G401 (cell line): ENCODE results near the gene WDR5. TPM values are rescaled to one million over a fixed set of nuclear protein-coding genes. Genes with fewer than 3 reads are reported as not detected.

Experiments used
- DNase-seq: peaks from one replicate; pipeline ENCODE4 v3.0.0-alpha.2; 2015; ENCODE audit warnings: low spot score
- in situ Hi-C: cut with HindIII; loops from 2 replicates; pipeline ENCODE4 v1.10.0; 2016; ENCODE audit warnings: low sequenced_read_pairs, mixed read lengths
- total RNA-seq: library from RNA; depleted of rRNA; stranded (reverse); fragments of >200 nt; shearing (Covaris generic); gene quantifications from 2 replicates; pipeline ENCODE4 v1.2.3, GENCODE V29; 2014

Gene WDR5
- total RNA-seq, 1 experiment from 2014 or later, result 42.5 TPM

DNA sequence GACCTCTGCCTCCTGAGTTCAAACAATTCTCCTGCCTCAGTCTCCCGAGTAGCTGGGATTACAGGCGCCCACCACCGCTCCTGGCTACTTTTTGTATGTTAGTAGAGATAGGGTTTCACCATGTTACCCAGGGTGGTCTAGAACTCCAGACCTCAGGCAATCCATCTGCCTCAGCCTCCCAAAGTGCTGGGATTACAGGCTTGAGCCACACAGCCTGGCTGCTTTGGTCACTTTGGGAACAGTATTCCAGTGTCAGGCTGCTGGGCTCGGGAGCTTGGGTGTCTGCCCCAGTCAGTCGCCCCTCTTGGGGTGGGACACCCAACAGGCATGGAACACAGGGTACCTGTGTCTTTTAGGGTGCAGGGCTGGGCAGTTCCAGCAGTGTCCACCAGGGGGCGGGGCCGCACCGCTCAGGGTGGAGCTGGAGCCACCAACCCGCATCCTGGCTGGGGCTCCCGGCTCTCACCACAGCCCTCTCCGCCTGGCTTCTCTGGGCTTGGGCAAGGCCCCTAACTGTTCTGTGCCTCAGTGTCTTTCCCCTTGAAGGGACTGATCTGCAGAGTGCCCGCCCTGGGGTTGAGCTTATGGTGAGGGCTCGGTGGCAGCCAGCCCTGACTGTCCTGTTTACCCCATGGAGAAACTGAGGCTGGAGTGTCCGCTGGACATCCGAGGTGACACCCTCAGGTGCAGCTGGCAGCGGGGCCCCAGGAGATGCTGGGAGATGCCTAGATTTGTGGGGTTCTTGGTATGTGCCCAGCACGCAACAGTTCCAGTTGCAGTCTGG lies 34.8 kb downstream of the WDR5 start:
- in situ Hi-C loops, result no loop called here
- no peak for DNase-seq

DNA sequence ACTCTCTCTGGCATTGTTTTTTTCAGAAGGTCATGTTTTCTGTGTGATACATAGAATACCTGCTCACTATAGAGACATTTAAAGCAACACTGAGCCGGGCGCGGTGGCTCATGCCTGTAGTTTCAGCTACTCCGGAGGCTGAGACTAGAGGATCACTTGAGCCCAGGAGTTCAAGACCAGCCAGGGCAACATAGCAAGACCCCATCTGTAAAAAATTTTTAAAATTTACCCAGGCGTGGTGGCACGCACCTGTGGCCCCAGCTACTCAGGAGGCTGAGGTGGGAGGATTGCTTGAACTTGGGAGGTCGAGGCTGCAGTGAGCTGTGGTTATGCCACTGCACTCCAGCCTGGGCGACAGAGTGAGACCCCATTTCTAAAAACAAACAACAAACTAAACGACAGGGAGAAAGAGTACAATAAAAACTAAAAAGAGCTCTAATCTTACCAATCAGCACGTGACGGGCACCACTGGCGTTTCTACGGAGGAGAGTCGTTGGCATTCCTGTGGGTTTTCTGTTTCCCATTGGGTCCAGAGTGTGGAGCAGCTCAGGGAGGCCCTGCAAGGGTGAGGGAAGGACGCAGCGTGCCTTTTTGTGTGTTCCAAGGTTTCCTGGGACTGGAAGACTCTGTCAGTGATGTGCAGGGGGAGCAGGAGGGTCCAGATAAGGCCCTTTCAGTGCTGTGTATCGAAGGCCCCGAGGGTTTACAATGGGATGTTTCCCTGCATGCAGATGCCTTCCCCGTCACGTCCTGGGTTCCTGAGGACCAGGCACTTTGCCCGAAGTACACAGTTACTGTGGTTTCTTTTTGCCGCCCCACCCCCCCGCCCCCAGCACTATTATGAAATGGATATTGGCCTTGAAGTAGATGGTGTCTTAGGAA lies 35.7 kb downstream of the WDR5 start:
- in situ Hi-C loops, result no loop called here

DNA sequence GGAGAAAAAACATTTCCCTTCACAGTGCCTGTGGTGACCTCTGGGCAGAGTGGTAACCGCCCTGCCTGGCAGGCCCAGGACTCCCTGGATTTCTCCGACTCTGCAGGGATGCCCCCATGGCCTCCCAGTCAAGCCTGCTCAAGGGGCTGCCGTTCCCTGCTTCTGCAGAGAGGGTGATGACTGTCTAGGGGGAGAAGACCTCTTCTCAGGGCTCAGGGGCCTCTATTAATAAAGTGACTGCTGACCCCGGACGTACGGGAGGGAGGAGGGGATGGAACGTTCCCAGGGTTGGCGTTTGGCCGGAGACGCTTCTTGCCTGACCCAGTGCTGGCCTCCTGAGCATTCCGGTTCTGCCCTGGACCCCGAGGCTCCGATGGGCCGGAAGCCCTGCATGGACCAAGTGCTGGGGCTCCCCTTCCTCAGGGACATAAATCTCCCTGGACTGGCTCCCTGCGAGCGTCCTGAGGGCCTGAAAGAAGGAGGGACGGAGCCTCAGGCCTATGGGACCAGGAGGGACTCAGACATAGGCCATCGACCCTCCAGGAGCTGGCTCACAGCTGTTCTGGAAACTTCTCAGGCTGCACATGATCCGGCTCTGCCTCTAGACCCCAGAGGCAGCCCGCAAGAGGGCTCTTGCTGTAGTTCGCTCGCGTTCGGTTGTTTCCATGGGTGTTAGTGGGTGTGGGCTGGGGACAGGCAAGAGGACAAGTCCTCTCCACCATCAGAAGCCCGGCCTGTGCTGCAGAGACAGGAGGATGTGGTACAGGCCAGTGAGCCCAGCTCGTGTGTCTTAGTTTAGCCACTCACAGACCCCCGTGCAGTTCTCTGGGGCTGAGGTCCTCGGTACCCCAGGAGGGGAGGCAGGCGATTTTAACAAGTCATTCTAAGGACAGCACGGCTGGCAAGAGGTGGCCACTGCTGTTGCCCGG lies 36.6 kb downstream of the WDR5 start:
- DNase-seq, result no peak
- in situ Hi-C loops, result no loop called here

More for the DNA sequence above, 35.7 kb downstream of the WDR5 start:
- DNase-seq, result no peak

DNA sequence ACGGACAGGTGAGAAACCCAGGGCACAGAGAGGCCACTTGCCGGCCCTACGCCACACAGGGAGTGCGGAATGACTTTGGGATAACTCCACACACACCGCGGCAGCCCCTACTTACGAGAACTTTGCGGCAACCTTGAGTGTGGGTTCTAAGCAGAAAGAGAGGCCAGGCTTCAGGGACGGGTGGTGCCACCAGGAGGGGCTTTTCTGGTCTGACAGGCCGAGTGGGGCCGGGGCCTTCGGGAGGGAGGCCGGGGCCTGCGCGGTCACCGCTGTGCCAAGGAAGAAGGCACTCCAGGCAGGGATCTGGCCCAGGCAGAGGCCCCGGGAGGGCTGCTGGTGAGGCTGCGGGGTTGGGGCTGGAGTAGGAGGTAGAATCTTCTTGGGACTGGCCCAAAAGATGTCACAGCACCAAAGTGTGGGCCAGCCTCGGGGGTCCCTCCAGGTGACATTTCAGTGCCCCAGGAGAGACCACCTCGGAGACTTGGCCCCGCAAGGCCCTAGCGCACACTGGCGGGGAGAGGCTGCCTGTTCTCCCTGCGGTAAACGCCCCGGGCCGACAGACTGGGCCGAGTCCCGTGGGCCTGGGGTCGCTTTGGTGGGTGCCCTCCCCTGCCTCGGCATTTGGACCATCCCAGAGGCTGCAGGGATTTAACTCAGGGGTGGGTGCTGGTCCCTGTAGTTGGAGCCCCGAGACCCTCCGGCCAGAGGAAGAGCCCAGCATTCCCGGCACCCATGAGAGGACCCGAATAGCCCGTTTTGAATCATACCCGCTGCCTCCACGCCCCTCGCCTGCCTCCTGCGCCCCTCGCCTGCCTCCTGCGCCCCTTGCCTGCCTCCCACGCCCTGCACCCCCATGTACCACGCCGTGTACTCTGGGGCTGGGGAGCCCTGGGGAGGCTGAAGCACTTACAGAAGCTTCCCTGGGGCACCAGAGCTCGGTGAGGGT lies 37.5 kb downstream of the WDR5 start:
- in situ Hi-C loops, result no loop called here

DNA sequence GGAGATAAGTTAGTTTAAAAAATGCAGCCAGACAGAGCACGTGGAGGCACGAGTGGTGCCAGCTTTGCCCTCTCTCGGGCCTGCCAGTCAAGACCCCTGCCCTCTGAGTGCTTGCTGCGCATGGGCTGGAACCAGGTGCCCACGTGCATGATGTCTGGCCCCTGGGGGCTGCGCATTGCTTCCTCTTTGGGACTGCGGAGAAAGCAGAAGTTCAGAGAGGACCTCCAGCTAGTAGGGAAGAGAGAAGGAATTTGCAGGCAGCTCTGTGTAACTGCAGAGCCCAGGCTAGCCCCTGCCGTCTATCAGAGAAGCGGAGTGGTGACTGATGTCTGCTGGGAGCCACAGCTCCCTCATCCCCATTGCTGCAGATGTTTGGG lies 38.2 kb downstream of the WDR5 start:
- in situ Hi-C loops, result no loop called here
- DNase-seq, result no peak

More for the DNA sequence above, 37.5 kb downstream of the WDR5 start:
- no peak for DNase-seq

DNA sequence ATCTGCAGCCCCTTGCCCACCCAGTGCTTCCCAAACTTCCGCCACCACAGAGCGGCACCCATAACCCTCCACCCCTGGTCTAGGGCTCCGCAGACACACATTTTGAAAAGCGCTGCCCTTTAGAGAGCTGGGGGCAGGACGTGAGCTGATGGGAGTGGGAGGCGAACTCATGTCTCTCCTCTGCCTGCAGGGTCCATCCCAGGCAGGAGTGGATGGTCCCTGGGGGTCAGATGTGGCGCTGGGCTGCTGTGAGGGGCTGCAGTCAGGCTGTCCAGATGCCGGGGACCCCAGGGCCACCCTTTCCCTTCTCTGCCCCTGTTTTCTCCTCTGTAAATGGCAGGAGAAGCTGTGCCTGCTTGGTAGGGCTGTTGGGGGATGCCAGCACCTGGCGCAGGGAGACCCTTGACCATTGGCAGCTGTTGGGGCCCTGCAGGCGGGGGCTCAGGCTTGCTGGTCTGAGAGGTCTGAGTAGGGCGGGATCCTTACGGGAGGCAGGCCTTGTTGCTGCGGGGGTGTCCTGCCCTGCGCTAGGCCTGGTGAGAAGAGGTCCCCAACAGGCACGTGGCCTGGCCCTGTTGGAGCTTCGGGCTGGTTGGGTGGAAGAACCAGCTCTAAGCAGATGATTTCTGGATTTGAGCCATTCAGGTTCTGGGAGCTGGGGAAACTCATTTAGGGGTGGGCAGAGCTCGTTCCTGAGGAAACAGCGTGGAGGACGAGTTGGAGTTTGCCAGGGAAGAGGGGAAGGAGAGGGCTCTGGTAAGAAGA lies 38.8 kb downstream of the WDR5 start:
- DNase-seq, result no peak
- in situ Hi-C loops, result no loop called here

DNA sequence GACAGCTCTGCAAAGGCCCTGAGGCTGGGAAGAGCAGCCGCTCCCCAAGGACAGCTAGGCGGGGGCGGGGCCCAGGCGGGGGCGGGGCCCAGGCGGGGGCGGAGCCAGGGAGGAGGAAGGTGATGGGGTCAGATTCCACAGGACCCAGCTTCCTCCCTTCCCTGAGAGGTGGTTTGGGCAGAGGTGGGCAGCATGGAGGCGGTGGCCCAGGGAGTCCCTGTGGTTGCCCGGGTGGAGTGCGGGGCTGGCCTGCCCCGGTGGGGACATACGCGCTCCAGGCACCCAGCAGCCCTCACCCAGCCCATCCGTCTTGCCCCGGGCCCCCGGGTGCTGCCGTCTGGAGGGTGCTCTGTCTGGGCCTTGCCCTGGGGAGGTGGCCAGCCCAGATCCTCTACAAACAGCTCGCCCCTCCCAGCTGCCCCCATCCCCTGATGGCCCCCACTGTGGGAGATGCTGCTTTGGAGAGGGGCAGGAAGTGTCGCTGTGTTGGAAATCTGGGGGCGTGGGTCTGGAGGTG lies 39.5 kb downstream of the WDR5 start:
- in situ Hi-C loops, result no loop called here
- DNase-seq, result no peak

DNA sequence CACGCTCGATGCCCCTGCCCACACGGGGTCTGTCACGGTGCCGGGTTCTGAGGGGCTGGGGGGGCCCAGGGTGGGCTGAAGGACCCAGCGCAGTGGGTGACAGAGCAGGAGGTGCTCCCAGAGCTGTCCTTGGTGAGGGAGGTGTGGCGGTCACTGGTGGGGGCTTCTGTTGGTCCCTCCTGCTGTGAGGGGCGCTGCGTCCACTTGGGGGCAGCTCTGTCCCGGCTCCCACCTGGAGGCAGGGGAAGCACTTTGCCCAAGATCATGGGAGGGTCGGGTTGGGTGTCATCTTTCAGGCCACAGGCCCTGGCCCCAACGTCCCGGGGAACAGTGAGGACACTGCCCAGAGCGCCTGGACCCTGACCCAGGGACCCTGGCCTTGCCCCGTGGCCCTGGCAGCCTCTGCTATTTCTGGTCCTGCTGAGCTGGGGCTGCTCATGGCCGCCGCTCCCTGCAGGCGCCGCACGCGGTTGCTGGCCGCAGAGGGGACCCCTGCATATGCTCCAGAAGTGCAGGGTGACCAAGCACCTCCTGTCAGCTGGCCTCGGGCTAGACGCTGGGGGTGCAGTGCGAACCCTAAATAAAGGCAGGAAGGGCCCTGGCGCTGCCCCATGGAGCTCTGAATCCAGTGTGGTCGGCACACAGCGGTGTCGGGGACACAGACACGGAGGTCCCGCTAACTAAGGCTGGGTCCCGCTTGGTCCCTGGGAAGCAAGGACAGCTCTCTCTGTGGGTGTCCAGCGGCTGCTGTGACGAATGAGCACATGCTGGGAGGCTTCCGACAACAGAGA lies 40.1 kb downstream of the WDR5 start:
- in situ Hi-C loops, result no loop called here
- no peak for DNase-seq

DNA sequence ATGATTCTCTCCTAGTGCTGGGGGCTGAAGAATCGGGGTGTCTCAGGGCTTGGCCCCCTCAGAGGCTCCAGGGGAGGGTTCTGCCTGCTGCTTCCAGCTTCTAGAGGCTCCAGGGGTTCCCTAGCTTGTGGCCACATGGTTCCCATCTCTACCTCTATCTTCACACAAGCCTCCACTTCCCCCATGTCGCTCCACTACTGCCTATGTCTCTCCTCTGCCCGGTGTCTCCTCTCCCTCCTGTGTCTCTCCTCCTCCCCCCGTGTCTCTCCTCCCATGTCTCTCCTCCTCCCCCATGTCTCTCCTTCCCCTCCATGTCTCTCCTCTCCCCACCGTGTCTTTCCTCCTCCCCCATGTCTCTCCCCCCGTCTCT lies 40.7 kb downstream of the WDR5 start:
- no peak for DNase-seq
- in situ Hi-C loops, result no loop called here

DNA sequence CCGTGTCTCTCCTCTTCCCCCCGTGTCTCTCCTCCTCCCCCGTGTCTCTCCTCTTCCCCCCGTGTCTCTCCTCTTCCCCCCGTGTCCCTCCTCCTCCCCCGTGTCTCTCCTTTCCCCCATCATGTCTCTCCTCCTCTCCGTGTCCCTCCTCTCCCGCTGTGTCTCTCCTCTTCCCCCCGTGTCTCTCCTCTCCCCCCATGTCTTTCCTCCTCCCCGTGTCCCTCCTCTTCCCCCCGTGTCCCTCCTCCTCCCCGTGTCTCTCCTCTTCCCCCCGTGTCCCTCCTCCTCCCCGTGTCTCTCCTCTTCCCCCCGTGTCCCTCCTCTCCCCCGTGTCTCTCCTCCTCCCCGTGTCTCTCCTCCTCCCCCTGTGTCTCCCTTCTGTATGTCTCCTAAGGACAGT lies 41.3 kb downstream of the WDR5 start:
- DNase-seq, result no peak
- in situ Hi-C loops, result no loop called here

DNA sequence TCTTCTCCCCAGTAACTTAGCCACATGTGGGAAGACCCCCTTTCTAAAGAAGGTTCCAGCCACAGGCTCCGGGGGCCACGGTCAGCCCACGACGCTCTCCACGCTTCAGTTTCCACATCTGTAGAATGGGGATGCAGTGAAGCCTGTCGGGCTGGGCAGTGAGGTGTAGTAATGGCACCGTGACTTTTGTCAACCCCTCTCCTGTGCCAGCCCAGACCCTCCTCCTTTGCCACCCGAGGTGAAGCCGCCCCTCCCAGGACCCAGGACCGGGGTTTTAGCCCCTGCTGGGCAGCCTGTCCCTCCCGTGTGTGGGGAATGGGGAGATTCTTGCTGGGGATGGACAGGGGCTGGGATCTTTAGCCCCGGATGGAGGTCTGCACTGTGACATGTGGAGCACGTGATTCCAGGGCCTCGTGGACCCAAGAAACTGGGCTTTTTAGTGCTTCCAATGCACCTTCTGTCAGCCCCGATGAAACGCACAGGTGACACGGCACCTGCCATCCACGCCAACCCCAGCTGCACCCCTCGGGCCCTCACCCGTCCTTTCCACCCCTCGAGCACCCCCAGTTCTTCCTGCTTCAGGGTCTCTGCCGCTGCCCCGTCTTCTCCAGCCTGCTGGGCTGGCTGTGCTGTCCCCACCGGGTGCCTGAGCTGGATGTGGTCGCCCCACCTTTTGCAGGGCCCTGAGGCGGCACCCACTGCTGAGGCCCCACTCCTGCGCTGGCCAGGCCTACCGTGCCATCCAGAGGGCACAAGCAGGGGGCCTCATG lies 41.9 kb downstream of the WDR5 start:
- DNase-seq, result no peak
- in situ Hi-C loops, result no loop called here

DNA sequence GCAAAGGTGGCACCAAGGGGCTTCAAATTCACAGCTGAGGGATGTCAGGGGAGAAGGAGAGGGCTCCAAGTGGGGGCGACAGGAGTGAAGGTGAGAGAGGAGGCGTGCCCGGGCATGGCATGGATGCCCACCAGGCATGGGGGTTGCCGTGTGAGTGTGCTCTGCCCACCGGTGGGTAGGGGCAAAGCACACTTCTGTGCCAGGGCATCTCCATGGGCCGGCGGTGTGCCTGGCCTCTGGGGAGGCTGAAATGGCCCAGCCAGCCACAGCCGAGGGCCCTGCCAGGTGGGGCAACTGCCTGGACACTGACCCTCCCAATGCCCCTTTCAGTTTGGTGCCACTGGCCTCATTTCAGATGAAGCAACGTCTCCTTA lies 42.5 kb downstream of the WDR5 start:
- no peak for DNase-seq
- in situ Hi-C loops, result no loop called here

DNA sequence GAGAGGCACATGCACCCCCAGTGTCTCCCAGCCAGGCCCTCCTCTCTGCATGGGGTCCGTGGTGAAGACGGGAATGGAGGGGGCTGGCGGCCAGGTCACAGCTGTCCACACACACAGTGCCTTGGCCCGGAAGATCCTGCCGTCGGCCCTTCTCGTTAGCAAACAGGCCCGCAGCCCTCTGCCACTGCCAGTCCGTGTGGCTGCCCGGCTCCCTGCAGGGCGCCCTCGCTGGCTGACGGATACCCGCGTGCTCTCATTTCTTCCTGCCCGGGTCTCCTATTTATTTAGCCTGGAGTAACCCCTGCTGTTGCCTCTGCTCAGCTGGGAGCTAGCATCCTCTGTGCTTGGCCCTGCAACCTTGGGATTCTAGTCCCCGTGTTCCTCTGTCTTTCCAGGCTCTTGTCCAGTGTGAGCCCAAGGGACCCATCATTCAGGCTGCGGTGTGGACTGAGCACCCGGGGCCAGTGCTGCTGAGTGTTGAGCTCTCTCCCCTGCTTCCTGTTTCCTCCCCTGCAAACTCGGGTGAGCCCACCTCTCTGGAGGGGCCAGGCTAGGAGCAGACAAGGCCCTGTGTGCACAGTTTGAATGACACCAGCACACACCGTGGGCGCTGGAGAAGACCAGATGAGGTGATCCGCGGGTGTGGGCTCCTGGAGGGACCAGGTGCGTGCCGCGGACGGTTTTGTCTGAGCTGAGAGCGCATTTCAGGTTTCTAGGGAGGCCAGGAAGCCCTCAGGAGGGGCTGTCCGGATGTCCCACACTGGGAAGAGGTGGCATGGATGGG lies 43.1 kb downstream of the WDR5 start:
- no peak for DNase-seq
- in situ Hi-C loops, result no loop called here

DNA sequence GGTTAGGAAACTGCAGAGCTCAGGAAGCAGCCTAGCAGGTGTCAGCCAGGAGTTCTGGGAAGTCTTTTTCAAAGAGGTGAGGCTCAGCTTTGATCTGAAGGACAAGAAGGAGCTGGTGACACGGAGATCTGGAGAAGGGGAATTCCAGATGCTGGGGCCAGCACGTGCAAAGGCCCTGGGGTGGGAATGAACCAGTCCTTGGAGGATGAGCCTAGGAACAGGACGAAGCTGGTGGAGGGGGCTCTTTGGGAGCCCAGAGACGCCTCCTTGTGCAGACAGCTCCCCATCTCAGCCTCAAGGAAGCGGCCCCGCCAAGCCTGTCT lies 43.7 kb downstream of the WDR5 start:
- no peak for DNase-seq
- in situ Hi-C loops, result no loop called here

DNA sequence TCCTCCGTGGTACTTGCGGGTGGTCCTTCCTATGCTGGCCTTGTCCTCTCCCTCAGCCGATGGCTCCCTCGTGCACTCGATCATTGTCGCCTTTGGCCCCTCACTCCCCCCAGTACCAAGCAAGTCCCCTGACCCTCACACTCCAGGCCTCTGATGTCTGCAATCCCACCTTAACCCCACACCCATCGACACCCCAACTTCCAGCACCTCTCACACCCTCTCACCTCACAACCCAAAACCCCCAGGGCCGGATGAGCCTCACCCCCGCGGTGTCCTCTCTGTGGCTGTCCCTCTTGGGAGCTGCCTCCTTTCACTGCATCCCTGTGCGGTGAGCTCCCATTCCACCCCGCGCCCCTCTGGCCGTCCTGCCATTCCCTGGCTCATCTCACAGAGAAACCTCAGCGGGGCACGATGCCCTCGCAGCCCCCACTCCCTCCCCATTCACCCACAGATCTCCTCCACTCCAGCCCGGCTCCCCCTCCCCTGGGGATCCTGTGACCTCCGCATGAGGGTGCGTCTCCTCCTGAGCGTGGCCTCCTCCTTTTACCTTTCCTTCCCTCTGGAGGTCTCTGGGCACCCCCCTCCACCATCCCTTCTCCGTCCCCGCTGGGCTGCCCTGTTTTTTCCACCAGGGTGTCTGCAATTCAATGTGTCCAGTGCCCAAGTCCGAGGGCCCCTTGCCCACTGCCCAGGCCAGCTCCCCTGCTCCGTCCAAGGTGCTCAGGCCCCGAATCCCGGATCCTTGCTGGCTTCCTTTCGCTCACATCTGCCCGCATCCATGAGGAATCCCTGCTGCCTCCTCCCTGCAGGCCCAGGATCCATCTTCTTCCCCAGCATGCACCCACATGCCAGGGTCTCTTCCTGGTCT lies 44.3 kb downstream of the WDR5 start:
- no peak for DNase-seq
- in situ Hi-C loops, result no loop called here
